Activated naive CD8-positive, alpha-beta T cell treated with anti-CD3 and anti-CD28 coated beads for 36 hours (primary cell): ENCODE measurements around the gene MEA1. TPM values are rescaled to one million over a fixed set of nuclear protein-coding genes. Genes with fewer than 3 reads are reported as not detected.

Experiments
- DNase-seq: peaks from one replicate; pipeline ENCODE4 v3.0.0; 2021
- H3K27ac Mint-ChIP-seq: one replicate; pipeline ENCODE4 v1.8.0; 2022; ENCODE audit warnings: mild to moderate bottlenecking, moderate library complexity, mixed read lengths
- H3K27me3 Mint-ChIP-seq: one replicate; pipeline ENCODE4 v1.8.0; 2022; ENCODE audit warnings: mild to moderate bottlenecking, mixed read lengths
- H3K36me3 Mint-ChIP-seq: one replicate; pipeline ENCODE4 v1.8.0; 2021; ENCODE audit warnings: mild to moderate bottlenecking, mixed read lengths
- H3K4me1 Mint-ChIP-seq: one replicate; pipeline ENCODE4 v1.8.0; 2021; ENCODE audit warnings: mixed read lengths
- H3K4me3 Mint-ChIP-seq: one replicate; pipeline ENCODE4 v1.8.0; 2022; ENCODE audit warnings: mild to moderate bottlenecking, moderate library complexity, mixed read lengths
- H3K9me3 Mint-ChIP-seq: one replicate; pipeline ENCODE4 v1.8.0; 2022; ENCODE audit warnings: mixed read lengths
- total RNA-seq, 2 experiments: library from RNA; stranded (reverse); gene quantifications; one replicate each; pipeline ENCODE4 v1.2.3, GENCODE V29; 2021

Gene MEA1
- 100 to 1,000 TPM in 1 of 2 experiments, 10 to 100 TPM in 1; 98.6 to 105 TPM for total RNA-seq

DNA sequence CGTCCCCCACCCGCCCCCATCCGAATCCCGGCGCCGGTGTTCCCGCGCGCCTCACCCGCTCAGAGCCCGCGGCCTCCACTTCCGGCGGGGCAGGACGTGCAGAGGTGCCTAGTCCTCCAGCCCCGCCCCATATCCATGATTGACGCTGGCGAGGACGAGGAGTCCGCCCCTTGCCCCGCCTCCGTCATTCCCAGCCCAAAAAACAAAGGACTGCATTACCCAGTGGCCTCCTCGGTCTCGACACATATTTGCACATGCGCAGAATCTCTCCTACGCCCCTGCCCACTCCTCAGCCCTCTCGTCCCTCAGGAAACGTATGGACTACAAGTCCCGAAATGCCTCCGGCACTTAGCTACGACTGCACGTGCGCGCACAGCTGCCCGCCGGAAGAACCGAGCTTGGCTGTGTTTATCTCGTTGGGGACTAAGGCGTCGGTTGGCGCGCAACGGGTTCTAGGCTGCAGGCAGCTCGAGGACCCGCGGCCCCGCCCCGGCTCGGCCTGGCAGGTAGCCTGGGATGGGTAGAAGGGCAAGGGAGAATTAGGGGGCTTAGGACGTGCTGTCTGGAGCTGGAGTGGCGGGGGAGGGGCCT, at the start of gene MEA1, which contains the start of gene KLHDC3:
Gene MEA1 (minus strand): TSS at position 104 of the 591 bp plus-strand sequence. CDS start 133 bp downstream, outside the sequence.
Gene KLHDC3 (plus strand): TSS at position 407 of the 591 bp plus-strand sequence. CDS start 2,944 bp downstream, outside the sequence.
- Mint-ChIP-seq H3K36me3 (peaks cover 24% of the 10 kb centered on the region), H3K9me3 (no peaks in the 10 kb centered on the region), H3K4me1 (peaks cover 37% of the 10 kb centered on the region), H3K27me3 (no peaks in the 10 kb centered on the region), H3K4me3 (peak within 1 kb of the TSS; percentile 95), H3K27ac (peak within 1 kb of the TSS; percentile 90)
- peak; percentile 99 for DNase-seq

DNA sequence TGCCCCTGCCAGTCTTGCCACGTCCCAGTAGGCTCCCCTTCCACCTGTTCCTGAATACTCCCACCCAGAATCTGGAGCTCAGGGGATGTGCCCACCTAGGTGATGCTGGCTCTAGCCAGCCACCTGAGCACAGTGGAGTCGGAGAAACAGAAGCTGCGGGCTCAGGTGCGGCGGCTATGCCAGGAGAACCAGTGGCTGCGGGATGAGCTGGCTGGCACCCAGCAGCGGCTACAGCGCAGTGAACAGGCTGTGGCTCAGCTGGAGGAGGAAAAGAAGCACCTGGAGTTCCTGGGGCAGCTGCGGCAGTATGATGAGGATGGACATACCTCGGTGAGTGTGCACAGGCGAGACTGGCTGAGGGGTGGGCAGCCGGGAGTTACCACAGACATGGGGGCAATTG, 49.1 kb upstream of the MEA1 start:
- Mint-ChIP-seq H3K9me3 (no peaks in the 10 kb centered on the region), H3K27ac (no peak overlapping the region), H3K4me1 (peaks cover 20% of the 10 kb centered on the region), H3K27me3 (no peaks in the 10 kb centered on the region), H3K36me3 (no peaks in the 10 kb centered on the region), H3K4me3 (no peak overlapping the region)
- DNase-seq = no peak

DNA sequence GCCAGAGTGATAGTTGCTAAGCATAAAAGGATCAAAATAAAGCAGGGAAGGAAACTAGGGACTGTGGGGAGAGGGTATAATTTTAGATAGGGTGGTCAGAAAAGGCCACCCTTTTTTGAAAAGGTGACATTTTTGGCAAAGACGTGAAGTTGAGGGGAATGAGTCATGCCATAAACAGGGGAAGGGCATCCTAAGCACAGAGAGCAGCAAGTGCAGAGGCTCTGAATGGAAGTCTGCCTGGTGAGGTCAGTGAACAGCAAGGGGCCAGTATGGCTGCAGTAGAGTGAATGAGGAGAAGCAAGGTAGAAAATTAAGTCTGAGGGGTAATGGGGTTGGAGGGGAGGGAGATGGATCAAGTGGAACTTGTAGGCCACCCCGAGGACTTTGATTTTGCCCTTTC, 48.1 kb upstream of the MEA1 start:
- no peaks in the 10 kb centered on the region for H3K9me3 Mint-ChIP-seq
- no peaks in the 10 kb centered on the region for H3K36me3 Mint-ChIP-seq
- no peak overlapping the region for H3K4me3 Mint-ChIP-seq
- peaks cover 23% of the 10 kb centered on the region for H3K4me1 Mint-ChIP-seq
- DNase-seq = no peak
- H3K27me3 Mint-ChIP-seq = no peaks in the 10 kb centered on the region
- H3K27ac Mint-ChIP-seq = no peak overlapping the region

DNA sequence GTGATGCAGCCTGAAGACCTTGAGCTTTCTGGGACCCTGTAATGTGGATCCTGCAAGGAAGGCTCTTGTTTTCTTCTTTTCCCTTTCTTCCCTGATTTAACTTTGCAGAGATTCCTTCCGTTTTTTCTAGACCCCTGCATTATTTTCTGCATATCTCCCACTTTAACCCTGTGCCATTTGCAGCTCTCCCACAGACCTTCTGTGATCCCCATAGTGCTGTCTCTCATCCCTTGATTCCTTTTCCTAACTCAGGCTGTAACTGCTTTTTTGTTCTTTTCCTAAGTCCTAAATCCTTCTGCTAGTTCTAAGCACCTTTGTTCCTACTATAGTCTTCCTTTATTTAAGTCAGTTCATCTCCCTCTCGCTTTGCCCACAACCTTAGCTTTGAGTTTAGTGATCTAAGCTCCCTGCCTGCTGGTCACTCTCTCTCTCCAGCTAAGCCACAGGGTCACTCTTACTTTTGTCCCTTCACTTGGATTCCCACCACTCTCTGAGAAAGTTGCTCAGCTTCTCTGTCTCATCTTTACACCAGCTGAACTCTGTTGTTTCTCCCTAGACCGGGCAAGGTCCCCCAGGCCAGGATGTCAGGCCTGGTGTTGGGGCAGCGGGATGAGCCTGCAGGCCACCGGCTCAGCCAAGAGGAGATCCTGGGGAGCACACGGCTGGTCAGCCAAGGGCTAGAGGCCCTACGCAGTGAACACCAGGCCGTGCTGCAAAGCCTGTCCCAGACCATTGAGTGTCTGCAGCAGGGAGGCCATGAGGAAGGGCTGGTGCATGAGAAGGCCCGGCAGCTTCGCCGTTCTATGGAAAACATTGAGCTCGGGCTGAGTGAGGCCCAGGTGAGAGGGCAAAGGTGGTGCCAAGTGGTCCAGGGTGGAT, 47.2 kb upstream of the MEA1 start:
- Mint-ChIP-seq H3K36me3 (peaks cover 3% of the 10 kb centered on the region), H3K4me3 (peak overlapping the region; percentile 81), H3K9me3 (no peaks in the 10 kb centered on the region), H3K4me1 (peaks cover 23% of the 10 kb centered on the region), H3K27ac (no peak overlapping the region), H3K27me3 (no peaks in the 10 kb centered on the region)
- no peak for DNase-seq

DNA sequence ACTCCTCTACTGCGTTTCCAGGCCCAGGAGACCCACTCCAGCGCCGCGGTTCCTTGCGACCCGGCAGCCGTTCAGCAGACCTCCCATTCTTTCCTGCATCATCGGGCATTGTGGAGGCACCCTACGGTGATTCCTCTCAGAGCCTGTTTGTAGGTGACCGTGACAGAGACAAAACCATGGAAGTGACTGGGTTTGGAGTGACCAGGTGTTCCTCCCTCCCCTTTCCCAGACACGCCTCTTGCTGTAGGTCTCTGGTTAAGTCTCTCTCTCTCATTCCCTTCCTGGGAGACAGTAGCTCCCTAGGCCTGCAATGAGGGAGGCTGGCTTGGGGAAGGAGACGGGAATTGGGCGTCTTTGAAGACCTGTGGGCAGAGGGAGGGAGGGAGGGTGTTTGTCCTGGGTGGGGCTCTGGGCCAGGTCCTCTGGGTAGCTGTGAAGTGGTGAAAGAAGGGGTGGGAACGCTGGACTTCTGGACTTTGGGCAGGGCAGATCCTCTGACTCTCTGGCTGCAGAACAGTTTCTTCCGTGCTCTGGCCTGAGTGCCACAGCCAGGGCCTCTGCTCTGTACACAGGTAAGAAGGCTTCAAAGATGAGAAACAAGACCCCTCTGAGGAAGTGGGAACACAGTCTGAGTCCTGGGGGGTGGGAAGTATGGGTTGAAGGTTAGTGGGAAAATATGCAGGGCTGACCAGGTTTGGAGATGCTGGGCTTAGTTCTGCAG, 46.4 kb upstream of the MEA1 start:
- H3K27me3 Mint-ChIP-seq = no peaks in the 10 kb centered on the region
- H3K4me1 Mint-ChIP-seq = peaks cover 23% of the 10 kb centered on the region
- no peaks in the 10 kb centered on the region for H3K9me3 Mint-ChIP-seq
- peak overlapping the region; percentile 81 for H3K4me3 Mint-ChIP-seq
- DNase-seq = no peak
- H3K36me3 Mint-ChIP-seq = peaks cover 3% of the 10 kb centered on the region
- peak overlapping the region; percentile 92 for H3K27ac Mint-ChIP-seq

DNA sequence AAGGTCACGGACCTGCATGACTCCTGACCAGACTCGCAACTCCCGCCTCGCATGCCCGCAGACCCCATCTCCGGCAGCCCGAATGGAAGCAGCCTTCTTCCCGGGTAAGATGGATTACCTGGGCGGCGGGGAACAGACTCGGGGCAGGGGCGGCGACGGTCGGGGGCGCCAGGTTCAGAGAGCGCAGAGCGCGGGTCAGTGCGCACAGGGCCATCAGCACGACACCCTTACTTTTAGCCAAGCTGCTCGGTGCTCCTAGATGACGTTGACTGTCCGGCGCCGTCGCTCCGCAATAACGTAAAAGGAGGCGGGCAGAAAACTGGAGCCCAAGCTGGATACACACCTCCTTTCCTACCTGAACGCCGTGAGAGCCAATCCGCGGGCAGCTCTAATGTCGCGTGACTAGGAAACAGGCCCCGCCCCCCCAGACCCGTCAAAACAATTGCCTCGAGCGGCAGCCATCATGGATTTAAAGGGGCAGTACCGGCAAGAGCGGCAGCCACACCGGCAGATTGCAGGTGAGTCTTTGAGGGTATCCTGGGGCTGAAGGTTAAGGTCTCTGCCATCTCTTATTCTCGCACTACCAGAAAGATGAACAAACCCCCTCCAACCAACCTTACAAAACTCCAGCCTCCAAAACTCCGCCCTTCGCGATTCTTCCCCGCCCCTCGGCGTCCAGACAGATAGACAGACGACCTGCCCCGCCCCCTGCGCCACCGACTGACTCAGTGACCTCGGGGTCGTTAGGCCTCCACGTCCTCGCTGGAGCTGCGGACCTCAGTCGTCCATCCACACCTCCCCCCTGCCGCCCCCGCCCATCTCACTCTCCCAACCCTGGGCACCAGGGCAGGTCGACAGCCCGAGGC, 45.7 kb upstream of the MEA1 start, which contains the start of the genes KLC4 and MRPL2:
Gene KLC4 (plus strand): TSS at position 464 of the 866 bp plus-strand sequence. CDS start 1,705 bp downstream, outside the sequence.
Gene MRPL2 (minus strand): TSS at position 267 of the 866 bp plus-strand sequence. CDS start 53 bp downstream, at position 214.
- Mint-ChIP-seq H3K36me3 (peaks cover 3% of the 10 kb centered on the region), H3K27me3 (no peaks in the 10 kb centered on the region), H3K4me1 (peaks cover 23% of the 10 kb centered on the region), H3K9me3 (no peaks in the 10 kb centered on the region), H3K4me3 (peak within 1 kb of the TSS; percentile 81), H3K27ac (peak within 1 kb of the TSS; percentile 92)
- DNase-seq = peak; percentile 93

DNA sequence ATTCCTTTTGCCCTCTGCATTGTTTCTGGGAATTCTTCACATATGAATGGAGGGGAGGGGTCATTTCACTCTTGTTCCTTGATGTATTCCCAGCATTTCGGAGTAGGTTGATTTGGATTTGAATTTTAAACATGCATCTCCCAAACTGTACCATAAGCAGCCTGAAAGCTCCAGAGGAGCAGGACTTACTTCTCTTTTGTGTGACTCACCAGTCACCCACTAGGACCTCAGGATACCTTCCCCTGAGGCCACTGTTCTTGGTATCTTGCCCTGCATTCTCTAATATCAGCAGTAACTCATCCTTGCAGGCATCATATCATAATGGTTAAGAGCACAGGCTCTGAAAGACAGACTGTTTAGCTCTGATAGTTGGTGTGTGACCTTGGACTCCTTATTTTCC, 44.8 kb upstream of the MEA1 start:
- H3K27me3 Mint-ChIP-seq = no peaks in the 10 kb centered on the region
- H3K9me3 Mint-ChIP-seq = no peaks in the 10 kb centered on the region
- H3K4me1 Mint-ChIP-seq = peaks cover 29% of the 10 kb centered on the region
- no peak for DNase-seq
- peak overlapping the region; percentile 81 for H3K4me3 Mint-ChIP-seq
- H3K27ac Mint-ChIP-seq = peak overlapping the region; percentile 92
- peaks cover 8% of the 10 kb centered on the region for H3K36me3 Mint-ChIP-seq

DNA sequence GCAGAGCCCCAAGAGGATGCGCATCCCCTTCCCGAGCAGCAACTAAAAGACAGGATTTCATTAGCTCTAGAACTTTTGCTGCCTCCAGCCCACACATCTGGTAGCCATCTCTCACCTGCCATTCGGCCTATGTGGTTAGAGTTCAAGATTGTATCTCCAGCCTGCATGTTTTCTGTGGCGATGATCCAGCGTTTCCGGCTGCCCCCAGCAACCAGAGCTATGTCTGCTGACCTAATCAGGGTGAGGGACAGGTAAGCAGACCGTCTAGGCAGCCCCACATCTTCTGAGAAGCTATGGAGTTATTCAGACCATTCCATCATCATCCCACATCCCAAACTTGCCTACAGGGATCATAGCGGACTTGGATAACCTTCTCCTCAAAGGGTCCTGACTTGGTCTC, 42.2 kb upstream of the MEA1 start:
- no peak for DNase-seq
- Mint-ChIP-seq H3K36me3 (peaks cover 11% of the 10 kb centered on the region), H3K27me3 (no peaks in the 10 kb centered on the region), H3K27ac (no peak overlapping the region), H3K4me3 (no peak overlapping the region), H3K4me1 (peaks cover 47% of the 10 kb centered on the region), H3K9me3 (no peaks in the 10 kb centered on the region)

DNA sequence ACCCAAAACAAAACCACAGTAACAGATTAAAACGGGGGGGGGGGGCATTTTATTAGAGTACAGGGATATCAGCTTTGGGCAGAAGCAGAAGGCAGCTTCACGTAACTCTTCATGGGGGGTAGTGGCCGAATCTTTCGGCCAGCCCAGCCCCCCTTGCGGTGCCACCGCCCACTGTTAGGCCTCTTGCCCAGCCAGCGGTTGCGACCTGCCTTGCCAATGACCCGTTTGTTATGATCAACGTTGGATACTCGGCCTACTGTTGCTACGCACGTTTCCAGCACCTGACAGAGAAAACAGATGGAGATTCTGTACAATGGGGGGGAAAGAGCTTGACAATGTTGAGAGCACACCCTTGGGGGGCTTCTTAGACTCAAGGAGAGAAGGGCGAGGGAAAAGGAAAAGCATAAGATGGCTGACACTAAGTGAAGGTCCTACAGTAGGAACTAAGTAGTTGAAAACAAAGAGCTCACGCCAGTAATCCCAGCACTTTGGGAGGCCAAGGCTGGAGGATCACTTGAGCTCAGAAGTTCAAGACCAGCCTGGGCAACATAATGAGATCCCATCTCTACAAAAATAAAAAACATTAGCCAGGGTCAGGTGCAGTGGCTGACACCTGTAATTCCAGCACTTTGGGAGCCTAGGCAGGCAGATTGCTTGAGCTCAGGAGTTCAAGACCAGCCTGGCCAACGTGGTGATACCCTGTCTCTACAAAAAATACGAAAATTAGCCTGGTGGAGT, 40.6 kb upstream of the MEA1 start:
- peaks cover 40% of the 10 kb centered on the region for H3K4me1 Mint-ChIP-seq
- peak overlapping the region; percentile 98 for H3K4me3 Mint-ChIP-seq
- H3K27ac Mint-ChIP-seq = peak overlapping the region; percentile 93
- no peaks in the 10 kb centered on the region for H3K27me3 Mint-ChIP-seq
- H3K9me3 Mint-ChIP-seq = no peaks in the 10 kb centered on the region
- no peak for DNase-seq
- H3K36me3 Mint-ChIP-seq = peaks cover 15% of the 10 kb centered on the region

DNA sequence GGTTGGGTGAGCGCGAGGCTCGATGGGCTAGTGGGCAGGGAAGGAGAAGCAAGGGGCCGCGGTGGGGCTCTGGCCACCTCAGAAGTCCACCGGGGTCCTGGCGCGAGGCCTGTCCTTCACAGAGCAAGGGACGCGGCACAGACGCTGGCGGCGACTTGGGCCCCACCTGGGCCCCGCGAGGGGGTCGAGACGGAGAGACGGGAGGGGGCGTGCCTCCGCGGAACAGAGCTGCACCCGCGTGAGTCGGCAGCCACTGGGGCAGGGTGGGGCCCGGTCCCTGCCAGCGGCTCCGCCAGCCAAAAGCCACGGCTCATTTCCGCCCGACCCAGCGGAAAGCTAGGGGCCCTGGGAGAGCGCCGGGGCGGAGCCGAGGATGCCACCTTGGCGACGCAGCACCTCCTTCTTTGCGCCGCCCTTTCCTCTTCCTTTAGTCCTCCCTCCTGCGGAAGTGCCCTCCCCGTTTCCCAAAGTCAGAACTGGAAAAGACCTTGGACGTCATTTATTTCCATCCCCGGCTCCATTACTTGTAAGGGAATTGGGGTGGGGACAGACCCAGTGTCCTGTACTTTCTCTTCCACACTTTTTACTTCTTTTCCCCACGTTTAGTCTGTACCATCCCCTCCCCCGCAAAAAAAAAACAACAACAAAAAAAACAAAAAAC, 39.9 kb upstream of the MEA1 start, which contains the start of gene CUL7:
Gene CUL7 (minus strand): TSS at position 307 of the 661 bp plus-strand sequence. CDS start 1,063 bp downstream, outside the sequence.
- Mint-ChIP-seq H3K4me1 (peaks cover 40% of the 10 kb centered on the region), H3K4me3 (peak within 1 kb of the TSS; percentile 98), H3K27me3 (no peaks in the 10 kb centered on the region), H3K27ac (peak within 1 kb of the TSS; percentile 93), H3K9me3 (no peaks in the 10 kb centered on the region), H3K36me3 (peaks cover 15% of the 10 kb centered on the region)
- DNase-seq = peak; percentile 93

DNA sequence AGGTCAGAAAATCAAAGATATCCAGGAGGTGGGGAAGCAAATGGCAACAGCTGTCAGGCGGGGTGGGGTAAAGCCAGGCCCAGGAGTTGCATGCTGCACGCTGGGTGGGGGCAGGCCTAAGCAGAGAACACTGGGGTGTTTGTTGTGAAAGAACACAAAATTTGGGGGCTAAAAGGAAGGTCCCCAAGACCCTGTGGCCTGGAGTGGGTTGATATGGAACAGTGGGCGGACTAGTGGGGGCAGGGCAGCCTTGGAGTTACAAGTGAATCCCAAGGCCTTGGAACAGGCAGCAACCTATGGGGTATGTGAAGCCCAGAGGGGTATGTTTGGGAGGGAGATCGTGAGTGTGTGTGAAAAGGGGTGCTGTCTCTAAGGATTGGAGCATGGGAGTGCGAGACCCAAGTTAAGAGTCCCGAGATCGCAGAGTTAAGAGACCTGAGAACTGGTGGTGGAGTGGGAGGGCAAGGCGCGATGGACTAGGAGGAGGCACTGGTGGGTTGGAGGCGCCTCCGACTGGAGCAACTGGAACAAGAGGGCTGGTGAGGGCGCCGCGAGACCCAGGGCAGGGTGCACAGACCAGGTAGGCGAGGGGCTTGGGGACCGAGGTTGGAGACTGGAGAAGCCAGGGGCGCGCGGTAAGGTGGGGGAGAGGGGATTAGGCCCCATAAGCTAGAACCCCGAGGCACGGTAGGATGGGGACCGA, 39.2 kb upstream of the MEA1 start:
- no peak for DNase-seq
- Mint-ChIP-seq H3K27me3 (no peaks in the 10 kb centered on the region), H3K36me3 (peaks cover 15% of the 10 kb centered on the region), H3K4me3 (peak overlapping the region; percentile 98), H3K4me1 (peaks cover 33% of the 10 kb centered on the region), H3K9me3 (no peaks in the 10 kb centered on the region), H3K27ac (peak overlapping the region; percentile 93)

DNA sequence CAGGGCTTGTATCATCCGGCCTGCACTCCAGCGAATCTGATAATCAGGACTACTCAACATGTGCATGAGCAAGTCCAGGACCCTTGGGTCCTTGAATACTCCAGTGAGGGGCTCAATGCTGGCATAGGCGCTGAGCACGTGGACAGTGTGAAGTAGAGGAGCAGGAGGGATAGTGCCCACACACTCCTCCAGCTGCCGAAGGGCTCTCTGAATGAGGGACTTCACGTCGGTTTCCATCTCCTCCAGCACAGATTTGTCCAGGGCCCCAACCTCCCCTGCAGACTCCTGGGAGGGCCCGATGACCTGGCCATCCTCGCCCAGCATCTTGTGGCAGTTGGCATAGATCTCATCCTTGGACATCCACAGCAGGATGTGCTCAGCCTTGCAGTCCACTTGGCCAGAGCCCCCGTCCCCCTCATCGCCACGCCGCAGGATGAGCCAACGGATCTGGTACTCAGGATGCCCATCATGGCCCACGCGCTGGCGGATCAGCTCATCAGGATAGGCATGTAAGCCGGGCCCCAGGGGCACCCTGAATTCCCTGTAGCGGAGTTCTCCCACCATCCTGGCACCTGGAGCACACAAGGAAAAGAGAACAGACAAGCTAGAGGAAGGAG, 38.6 kb upstream of the MEA1 start:
- no peaks in the 10 kb centered on the region for H3K9me3 Mint-ChIP-seq
- no peaks in the 10 kb centered on the region for H3K27me3 Mint-ChIP-seq
- H3K36me3 Mint-ChIP-seq = peaks cover 15% of the 10 kb centered on the region
- peak overlapping the region; percentile 93 for H3K27ac Mint-ChIP-seq
- peaks cover 28% of the 10 kb centered on the region for H3K4me1 Mint-ChIP-seq
- peak overlapping the region; percentile 98 for H3K4me3 Mint-ChIP-seq
- no peak for DNase-seq
